ENCODE measurements around the gene UTS2.
A peak's percentile ranks its signal among the peaks of the same experiment; 100 is the strongest.

UTS2 gene, protein sequence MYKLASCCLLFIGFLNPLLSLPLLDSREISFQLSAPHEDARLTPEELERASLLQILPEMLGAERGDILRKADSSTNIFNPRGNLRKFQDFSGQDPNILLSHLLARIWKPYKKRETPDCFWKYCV

DNA sequence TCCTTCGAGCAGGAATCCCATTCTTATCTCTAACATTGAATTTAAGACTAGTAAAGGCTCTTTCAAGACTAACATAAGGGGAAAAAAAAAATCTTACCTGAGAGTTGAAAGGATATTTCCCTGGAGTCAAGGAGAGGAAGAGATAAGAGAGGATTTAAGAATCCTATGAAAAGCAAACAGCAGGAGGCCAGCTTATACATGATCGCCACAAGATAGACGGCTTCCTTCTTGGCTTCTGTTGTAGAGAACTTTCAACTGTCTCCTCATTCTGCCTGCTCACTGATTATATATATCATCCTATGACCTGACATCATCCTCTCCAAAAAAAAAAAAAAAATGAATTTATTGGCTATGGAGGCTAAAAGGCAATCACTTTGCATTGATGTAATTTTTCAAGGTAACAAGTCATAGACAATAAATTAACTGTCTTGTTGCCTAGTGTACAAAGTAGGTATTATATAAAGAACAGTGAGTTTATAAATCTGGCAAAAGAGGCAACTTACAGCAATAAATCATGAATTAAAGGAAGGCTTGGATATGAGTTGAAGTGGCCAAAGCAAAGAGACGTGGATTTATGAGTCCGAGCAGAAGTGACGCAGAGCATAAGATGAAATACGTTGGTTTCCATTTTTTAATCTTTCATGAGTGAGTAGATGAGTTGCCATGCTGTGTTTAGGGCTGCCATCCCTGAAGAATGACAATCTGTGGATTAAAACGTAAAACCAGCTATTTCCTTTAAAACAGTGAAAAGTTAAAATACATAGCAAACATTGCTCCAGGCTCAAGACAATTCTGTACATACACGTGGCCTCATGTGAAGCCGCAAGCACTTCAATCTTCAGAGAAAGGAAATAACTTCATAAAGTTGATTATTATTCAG is at the start of gene UTS2:
Gene UTS2 (minus strand): TSS at position 262 of the 880 bp plus-strand sequence. CDS start 62 bp downstream, at position 200.
- no peak for DNase-seq (ENCODE audit: low spot score)

DNA sequence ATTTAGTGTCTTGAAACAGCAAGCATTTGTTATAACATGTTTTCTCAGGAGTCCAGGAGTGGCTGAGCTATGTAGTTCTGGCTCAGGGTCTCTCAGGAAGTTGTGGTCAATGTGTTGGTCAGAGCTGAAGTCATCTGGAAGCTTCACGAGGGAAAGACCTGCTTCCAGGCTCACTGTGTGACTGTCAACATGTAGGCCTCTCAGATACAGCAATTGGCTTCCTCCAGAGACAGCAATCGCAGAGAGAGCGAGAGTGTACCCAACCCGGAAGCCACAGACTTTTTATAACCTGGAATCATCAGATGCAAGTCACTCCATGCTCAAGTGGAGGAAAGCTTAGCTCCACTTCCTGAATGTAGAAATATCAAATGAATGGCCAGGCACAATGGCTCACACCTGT is 46.9 kb upstream of the UTS2 start:
- DNase-seq (ENCODE audit: low spot score) = no peak

DNA sequence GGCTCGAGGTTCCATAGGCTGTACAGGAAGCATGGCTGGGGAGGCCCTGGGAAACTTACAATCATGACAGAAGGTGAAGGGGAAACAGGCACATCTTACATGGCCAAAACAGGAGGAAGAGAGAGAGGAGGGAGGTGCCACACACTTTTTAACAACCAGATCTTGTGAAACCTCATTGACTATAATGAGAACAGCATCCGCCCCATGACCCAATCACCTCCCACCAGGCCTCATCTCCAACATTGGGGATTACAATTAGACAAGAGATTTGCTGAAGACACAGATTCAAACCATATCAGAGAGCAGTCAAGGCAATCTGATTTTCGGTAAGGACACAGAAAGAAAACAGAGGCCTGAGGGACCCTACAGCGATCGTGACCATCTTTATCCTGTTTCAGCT is 46.1 kb upstream of the UTS2 start:
- DNase-seq (ENCODE audit: low spot score) = no peak

DNA sequence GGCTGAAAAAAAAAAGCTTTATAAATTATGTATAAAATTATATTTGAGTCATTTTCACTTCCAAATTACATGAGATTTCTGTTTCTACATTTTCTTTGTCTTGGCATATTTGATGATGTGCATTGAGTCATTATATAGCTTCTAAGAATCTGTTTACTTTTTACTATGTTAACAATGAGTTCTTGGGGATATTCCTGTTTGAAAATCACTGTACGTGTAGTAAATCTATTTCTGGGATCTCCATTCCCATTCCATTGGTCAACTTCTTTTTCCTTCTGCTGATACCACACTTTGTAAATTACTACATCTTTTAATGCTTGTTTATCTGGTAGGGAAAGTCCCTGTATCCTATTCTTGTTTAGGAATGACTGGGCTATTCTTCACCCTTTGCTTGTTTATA is 44.1 kb upstream of the UTS2 start:
- DNase-seq (ENCODE audit: low spot score) = no peak

DNA sequence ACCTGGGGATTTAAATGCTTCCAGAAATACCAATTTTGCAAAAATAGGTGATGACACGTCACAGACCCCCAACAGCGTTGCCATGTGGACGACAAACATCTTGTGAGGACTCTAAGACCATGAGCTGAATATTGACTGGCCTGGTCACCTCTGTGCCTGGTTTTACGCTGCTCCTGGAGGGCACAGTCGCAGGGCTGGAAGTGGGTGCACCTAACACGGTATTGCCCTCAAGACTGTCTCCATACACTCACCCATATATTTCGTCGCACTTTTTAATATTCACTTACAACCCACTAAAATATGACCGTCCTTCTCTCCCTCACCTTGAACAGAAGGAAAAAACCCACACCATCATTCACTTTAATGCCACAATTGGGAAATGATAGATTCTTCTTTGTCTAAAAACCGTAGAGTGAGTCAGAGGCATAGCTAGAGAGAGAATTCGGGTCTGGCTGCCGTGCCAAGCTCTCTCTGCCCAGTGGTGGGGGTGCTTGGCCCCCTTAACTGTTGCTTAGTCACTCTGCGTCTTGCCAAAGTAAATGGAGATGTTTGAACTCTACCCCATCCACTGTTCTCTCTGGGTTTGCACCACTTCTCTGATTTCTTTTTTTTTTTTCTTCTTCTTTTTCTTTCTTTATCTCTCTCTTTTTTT is 40.8 kb upstream of the UTS2 start:
- DNase-seq (ENCODE audit: low spot score) = no peak

DNA sequence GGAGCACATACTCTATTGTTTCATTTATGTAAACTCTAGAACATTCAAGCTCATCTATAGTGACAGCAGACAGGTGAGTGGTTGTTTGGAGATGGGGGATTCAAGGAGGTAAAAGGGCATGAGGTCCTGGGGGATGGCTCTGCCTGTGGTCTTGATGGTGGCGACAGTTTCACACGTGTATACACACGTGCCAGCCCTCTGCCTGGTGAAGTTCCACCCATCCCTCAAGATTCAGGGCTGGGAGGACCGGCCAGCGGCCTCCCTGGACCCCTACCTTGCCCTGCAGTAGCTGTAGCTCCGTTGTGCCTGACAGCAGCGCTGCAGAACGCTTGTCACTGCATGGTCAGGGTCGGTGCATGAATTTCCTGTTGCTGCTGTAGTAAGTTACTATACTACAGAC is 38.9 kb upstream of the UTS2 start:
- no peak for DNase-seq (ENCODE audit: low spot score)

DNA sequence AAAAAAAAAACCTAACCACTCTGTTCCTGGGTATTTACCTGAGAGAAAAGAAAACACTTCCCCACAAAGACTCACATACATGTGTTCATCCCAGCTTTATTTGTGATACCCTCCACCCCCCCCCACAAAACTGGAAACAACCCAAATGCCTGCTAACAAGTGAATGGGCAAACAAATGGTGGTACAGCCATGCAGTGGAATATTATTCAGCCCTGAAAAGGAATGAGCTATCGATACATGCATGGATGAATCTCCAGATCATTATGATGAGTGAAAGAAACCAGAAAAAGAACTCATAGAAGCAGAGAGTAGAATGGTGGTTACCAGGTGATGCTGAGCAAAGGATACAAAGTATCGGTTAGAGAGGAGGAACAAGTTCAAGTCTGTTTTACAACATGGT is 38.0 kb upstream of the UTS2 start:
- no peak for DNase-seq (ENCODE audit: low spot score)

DNA sequence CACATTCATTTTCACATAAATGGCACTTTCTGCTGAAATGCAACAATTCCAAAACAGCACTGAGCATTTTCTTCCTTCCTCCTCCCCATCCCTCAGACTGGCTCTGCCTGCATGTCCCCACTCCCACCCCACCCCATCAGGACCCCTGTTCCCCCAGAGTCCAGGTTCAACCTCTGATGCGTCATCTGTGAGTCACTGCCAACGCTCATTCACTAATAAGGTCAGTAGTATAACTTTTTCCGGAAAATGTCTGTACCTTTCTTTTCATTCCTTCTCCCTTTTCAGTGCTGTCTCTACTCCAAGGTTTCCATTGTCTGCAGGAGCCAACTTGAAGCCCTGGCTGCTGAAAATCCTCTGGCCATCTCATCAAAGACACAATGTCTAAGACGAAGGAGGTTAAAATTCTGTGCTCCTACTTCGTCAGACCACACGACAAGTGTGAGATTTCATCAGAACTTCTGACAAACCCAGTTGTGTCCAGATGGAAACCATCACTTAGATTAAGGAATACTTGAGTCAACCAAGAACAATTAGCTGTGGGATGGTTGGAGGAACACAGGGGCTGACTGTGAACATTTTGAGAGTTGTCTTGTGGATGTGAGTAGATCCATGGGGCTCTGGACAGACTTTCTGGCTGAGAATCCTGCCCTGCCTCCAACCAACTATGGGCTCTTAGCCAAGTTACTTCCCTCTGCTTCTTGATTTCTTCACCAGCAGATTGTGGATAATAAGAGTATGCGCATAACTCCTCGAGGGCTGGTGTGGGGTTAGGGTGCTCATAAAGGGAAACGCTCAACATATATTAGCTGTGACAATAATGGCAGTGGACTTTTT is 35.6 kb upstream of the UTS2 start:
- DNase-seq (ENCODE audit: low spot score) = no peak

DNA sequence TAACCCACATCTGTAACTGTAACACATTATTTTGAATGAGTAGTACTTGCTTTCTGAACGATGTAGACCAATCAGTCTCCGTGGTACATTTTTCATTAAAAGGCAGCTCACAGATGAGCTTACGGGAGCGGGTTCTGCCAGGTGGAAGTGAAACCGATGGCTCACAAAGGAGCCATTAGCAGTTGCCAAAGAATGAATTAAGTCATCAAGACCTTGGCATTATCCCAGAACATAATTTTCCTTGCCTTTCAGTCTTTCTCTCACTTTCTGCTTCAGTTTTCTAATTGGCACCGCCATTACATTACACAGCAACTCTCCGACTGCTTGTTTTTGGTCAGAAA is 33.5 kb upstream of the UTS2 start:
- DNase-seq (ENCODE audit: low spot score) = peak; percentile 23

DNA sequence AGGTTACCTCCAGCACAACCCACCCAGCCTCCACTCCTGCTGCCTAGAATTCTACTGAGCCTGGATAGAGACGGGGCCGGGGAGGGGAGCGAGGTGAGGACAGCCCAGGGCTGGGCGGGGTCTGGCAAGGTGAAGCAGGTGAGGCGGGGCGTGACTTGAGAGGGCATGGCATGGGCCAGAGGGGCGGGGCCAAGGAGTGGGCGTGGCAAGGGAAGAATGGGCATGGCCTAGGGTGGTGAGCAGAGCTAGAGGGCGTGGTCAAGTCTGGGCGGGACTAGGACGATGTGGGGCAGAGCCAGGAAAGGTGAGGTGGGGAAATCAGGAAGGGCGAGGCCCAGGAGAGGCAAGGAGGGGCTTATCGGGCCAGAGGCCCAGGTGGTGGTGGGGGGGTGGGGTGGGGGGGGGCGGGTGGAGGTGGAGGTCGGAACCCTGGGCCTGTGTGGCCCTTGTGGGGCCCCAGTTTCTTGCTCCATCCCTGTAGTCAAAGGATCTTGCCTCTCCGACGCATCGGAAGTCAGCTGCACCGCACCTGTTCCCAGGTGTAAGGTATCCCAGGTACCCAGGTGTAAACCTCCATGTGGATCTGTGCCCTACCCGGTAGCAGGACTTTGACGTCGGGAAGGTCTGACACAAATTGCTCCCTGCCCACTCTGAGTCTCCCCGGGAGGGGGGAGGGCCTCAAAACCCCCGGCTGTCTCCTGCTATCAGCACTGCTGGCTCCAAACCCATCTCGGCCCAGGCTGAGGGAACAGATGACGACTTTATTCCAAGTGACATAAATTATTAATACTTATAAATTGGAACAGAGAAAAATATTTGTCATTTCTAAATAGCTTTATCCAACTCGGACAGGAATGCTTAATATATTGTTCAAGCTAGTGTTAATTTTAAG is 32.9 kb upstream of the UTS2 start:
- DNase-seq (ENCODE audit: low spot score) = no peak

DNA sequence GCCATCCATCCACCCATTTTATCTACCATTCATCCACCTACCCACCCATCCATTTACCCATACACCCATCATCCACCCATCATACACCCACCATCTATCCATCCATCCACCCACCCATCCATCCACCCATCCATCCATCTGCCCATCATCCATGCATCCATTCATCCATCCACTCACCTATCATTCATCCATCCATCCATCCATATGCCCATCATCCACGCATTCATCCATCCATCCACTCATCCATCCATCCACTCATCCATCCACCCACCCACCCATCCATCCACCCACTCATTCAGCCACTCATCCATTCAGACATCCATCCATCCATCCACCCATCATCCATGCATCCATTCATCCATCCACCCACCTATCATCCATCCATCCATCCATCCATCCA is 31.9 kb upstream of the UTS2 start:
- DNase-seq (ENCODE audit: low spot score) = no peak

DNA sequence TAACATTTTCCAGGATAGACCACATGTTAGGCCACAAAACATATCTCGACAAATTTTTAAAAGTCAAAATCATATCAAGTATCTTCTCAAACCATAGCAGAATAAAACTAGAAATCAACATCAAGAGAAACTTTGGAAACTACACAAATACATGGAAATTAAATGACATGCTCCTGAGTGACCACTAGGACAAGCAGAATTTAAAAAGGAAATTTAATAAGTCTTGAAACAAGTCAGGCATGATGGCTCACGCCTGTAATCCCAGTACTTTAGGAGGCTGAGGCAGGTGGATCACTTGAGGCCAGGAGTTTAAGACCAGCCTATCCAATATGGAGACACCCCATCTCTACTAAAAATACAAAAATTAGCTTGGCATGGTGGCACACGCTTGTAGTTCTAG is 26.4 kb upstream of the UTS2 start:
- DNase-seq (ENCODE audit: low spot score) = no peak

DNA sequence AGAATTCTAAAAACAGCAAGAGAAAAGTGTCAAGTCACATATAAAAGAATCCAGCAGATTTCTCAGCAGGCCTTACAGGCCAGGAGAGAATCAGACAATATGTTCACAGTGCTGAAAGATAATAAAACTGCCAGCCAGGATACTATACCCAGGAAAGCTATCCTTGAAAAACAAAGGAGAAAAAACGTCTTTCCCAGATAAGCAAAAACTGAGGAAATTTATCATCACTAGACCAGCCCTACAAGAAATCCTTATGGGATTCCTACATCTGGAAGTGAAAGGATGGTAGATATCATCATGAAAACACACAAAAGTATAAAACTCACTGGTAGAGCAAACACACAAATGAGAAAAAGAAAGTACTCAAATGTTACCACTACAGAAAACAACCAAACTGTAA is 25.2 kb upstream of the UTS2 start:
- no peak for DNase-seq (ENCODE audit: low spot score)

DNA sequence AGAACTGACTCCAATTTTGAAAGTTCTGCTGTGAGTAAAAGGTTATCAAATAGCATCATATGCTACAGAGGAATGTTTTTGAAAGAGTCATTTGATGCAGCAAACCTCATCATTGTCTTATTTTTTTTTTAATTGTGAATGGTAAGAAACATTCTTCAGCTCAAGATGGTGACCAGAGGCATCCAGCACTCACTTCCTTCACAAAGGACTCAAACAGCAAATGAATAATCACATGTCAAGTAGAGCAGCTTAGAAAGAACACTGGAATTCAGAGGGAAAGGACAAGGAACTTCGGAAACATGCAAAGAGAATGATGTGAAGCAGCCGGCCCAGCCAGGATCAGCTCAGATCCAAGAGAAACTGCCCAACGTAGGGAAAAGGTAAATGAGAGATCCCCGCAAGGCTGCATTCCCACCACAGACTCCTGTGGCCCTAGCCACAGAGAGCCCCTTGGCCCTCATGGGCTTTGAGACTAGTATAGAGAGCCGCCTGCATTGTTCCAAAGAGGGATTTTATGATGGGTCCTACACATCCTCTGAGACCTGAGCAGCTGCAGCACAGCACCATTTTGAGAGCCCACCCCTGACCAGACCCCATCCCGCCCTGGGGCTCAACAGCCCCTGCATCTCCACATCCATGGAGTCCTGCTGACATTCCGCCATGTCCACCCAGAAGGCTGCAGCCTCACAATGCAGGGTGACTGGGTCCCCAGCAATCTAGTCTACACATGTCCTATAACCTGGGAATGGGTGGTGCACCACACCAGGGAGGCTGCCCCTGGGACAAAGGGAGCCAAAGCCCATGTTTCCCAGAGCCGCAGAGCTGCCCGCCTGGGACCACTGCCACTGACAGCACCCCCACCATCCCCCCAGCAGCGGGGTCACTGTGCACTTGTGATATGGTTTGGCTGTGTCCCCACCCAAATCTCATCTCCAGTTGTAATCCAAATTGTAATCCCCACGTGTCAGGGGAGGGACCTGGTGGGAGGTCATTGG is 21.2 kb upstream of the UTS2 start:
- DNase-seq (ENCODE audit: low spot score) = no peak

DNA sequence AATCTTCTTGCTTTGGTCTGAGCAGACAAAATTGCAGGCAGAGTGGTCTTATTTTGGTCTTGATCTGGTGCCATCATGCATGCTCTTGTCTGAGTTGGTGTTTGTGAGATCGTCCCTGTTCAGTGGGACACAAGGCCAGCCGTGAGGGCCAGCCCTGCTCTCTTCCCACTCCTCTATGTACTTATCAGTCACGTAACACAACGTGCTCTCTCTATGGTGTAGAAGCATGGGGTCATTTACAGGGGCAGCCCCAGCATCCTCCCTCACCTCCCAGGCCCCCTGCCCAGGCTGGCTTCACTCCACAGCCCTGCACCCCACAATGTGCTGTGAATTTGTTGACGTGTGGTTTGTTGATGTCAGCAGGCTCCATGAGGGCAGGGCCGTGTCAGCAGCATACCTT is 18.3 kb upstream of the UTS2 start:
- no peak for DNase-seq (ENCODE audit: low spot score)

DNA sequence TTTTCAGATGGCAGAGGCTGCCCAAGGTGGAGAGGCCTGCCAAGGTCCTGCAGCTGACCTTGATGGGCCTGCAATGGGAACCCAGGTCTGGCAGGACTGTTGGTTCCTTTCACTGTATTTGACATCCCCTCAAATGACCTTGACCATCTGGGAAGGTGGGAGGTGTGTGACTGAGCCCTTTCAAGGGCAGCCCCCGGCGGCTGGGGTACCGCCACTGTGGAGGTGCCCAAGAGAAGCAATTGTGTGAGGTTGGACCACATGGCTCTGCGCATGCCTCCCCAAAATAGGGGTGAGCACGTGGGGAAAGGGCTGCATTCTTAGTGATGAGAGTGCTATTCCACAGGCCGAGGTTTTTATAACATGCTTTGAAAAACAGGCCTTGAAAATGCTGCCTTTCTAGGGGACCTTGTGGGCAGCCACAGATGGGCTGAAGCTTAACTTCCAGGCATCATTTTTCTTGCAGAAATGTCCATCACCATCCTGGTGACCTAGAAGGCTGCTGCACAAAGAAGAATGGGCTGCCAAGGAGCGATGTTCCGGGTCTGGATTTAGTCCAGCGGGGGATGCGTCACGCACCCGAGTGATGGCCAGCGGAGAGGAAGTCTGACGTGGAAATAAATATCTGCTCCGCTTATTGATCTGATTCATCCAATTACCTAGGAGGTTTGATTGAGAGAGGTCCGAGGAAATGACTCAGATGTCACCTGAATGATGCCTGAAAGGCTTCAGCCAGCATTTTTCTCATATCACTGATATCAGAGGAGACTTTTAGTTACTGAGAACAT is 16.5 kb upstream of the UTS2 start:
- DNase-seq (ENCODE audit: low spot score) = no peak

DNA sequence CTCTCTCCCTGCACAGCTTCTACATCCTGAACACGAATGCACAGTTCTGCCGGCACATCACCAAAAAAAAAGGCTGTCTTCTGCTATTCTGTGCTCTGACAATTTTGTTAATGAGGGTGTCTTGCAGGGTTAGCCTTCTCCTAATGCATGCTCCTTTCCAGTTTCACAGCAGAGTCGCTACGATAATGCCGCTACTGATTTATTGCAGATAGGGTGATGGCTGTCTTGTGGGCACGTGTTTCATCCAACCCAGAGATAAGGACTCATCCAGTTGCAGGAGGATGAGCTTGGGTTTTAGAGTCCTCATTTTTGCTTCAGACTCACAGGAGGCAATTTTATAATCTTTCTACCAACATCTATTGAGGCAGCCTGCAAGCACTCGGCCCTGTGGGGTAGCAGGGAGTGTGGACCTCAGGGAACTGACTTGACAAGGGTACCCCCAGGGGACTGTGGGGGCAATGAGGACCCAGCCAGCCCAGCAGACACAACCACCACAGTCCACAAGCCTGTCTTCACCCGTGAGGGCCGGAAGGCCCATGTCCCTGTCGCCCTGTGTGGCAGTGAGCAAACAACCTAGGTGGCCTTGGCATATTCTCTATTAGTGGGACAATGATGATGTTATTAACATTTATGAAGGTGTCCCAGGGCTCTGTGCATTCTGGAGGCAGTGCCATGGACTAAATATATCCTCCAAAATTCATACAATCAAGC is 15.4 kb upstream of the UTS2 start:
- DNase-seq (ENCODE audit: low spot score) = no peak

DNA sequence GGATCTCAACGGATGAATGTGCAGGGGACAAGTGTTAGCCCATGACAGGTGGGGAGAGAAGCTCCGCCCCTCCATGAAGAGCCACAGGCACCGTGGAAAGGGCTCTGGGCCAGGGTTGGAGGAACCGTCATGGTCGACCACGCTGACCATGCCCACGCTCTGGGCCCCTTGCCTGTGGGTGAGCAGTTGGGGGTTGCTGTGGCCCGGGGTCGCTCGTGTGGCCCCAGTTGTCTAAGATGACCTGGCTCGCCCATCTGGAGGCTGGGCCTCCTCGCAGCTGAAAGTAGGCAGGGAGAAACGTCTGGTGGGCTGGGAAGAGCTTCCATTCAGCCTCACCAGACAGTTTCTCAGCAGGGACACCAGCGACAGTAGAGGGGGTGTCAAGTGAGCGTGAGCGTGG is 13.1 kb upstream of the UTS2 start:
- no peak for DNase-seq (ENCODE audit: low spot score)
